Transverse colon (tissue), 4 donors: Measurements from ENCODE around the gene TAS1R3. TPM values are rescaled to one million over a fixed set of nuclear protein-coding genes. Genes with fewer than 3 reads are reported as not detected.

Source experiments
- DNase-seq: peaks from one replicate; pipeline ENCODE4 v3.0.0-alpha.2; 2019
- H3K27ac ChIP-seq, 4 donors: fragments of 200-600 bp; sonication (generic); 2 replicates each; pipeline ENCODE4 v1.5.1; 2016 to 2018; ENCODE audit warnings: inconsistent platforms in 4 of 4
- H3K27me3 ChIP-seq: fragments of 200-600 bp; sonication (generic); 2 replicates; pipeline ENCODE4 v1.5.1; 2017; ENCODE audit warnings: inconsistent platforms
- H3K36me3 ChIP-seq, 4 donors: fragments of 200-600 bp; sonication (generic); 2 replicates each; pipeline ENCODE4 v1.5.1; 2017 to 2019; ENCODE audit warnings: inconsistent platforms in 4 of 4
- H3K4me1 ChIP-seq, 4 donors: fragments of 200-600 bp; sonication (generic); 2 replicates each; pipeline ENCODE4 v1.5.1; 2017 to 2020; ENCODE audit warnings: inconsistent platforms in 4 of 4
- H3K4me3 ChIP-seq, 4 donors: fragments of 200-600 bp; sonication (generic); 1 replicate in 1 of 4; 2 replicates in 3 of 4; pipeline versions ENCODE4 v1.5.1 to v1.6.1; 2017 to 2019; ENCODE audit warnings: inconsistent platforms in 4 of 4
- H3K9me3 ChIP-seq, 2 donors: fragments of 200-600 bp; sonication (generic); 2 replicates each; pipeline ENCODE4 v1.5.1; 2017 to 2019; ENCODE audit warnings: inconsistent platforms in 2 of 2
- CTCF ChIP-seq, 5 experiments: fragments of 200-600 bp in 3 of 5; fragments of 450-650 bp in 2 of 5; sonication (generic) in 3 of 5; IDR thresholded peaks; 1 replicate in 2 of 5; 2 replicates in 3 of 5; pipeline ENCODE4 v1.5.1; 2016 to 2017; ENCODE audit warnings: antibody characterized with exemption in 5 of 5, inconsistent platforms in 3 of 5, mild to moderate bottlenecking in 2 of 5, moderate library complexity in 1 of 5
- EP300 ChIP-seq: sonication (generic); formaldehyde crosslinking; IDR thresholded peaks from one replicate; pipeline ENCODE4 v1.6.1; 2017; ENCODE audit warnings: antibody characterized with exemption, low read depth
- POLR2A ChIP-seq: fragments of 450-650 bp; IDR thresholded peaks from one replicate; pipeline ENCODE4 v1.6.1; 2016; ENCODE audit warnings: antibody characterized with exemption, mild to moderate bottlenecking, moderate library complexity
- POLR2AphosphoS5 ChIP-seq, 3 donors: sonication (generic); formaldehyde crosslinking; IDR thresholded peaks; one replicate each; pipeline ENCODE4 v1.6.1; 2016; ENCODE audit warnings: antibody characterized with exemption in 3 of 3
- WGBS, 2 donors: methylation state at CpG; one replicate each; pipeline ENCODE4 v1.1.5; 2018; ENCODE audit warnings: low coverage in 1 of 2; 5-methylcytosine and 5-hydroxymethylcytosine counted together
- in situ Hi-C, 4 donors: fragments of 200-750 bp; cut with MboI; loops; one replicate each; pipeline versions ENCODE4 v1.15.0 to v1.15.1; 2017; ENCODE audit warnings: low sequenced_read_pairs in 3 of 4, low pct_ligation_motif_present in 1 of 4, low pct_unique_long_range_greater_than_20kb in 1 of 4
- intact Hi-C: fragments of 100-400 bp; cut with DNase I; formaldehyde crosslinking; loops from one replicate; pipeline ENCODE4 v1.15.1; 2023; ENCODE audit warnings: low total_unique reads
- total RNA-seq, 4 donors: library from RNA; depleted of rRNA; stranded (reverse); fragments of >200 nt; gene quantifications; one replicate each; pipeline ENCODE4 v1.1.0, GENCODE V29; 2016

Gene TAS1R3
- total RNA-seq, 4 donors from 2014 or later, result 0.40 to 2.0 (median 1.9) TPM; not detected in 1

GRCh38 chr1:1324084-1324523 lies 7.0 kb upstream of the TAS1R3 start:
- Histone ChIP-seq H3K4me1 (peaks cover 24 to 31% (median 26%) of the 10 kb centered on the region in 4 donors), H3K36me3 (peaks cover 0 to 9% (median 0%) of the 10 kb centered on the region in 4 donors), H3K27ac (peak overlapping the region; percentile 90 to 98 (median 92)), H3K9me3 (no peaks in the 10 kb centered on the region), H3K27me3 (no peaks in the 10 kb centered on the region), H3K4me3 (peak overlapping the region; percentile 55 to 94 (median 88))
- no peak for DNase-seq
- in situ Hi-C loops (no loop called here), intact Hi-C loops (no loop called here)
- WGBS, 2 donors, result 2% methylated on average over 19 of the region's 41 CpGs; no CpG with 5 or more reads in 1 of the 2 donors
- TF ChIP-seq CTCF (IDR thresholded peaks at IDR 0.05) (no peak), EP300 (no peak), POLR2A (no peak), POLR2AphosphoS5 (IDR thresholded peaks at IDR 0.05) (no peak)

GRCh38 chr1:1324524-1325287 lies 6.4 kb upstream of the TAS1R3 start, which contains the start of the genes CPTP and INTS11:
Gene CPTP (plus strand): TSS chr1:1324802. CDS start chr1:1326911, 2,109 bp downstream.
Gene INTS11 (minus strand): TSS chr1:1324660. CDS start chr1:1324608, 52 bp downstream.
- TF ChIP-seq EP300, result no peak
- peak; percentile 87 for TF ChIP-seq POLR2A
- peak; percentile 84 to 94 (median 86) for TF ChIP-seq POLR2AphosphoS5 (IDR thresholded peaks at IDR 0.05)
- TF ChIP-seq CTCF (IDR thresholded peaks at IDR 0.05), result no peak
- no peaks in the 10 kb centered on the region for H3K9me3 ChIP-seq
- peak within 1 kb of the TSS; percentile 55 to 94 (median 88) for H3K4me3 ChIP-seq
- in situ Hi-C loops (no loop called here), intact Hi-C loops (no loop called here)
- no peaks in the 10 kb centered on the region for H3K27me3 ChIP-seq
- peak; percentile 97 for DNase-seq
- 0% methylated on average over 29 of the region's 84 CpGs; no CpG with 5 or more reads in 1 of the 2 donors for whole genome bisulfite sequencing, 2 donors
- peak within 1 kb of the TSS; percentile 90 to 98 (median 92) for H3K27ac ChIP-seq
- peaks cover 0 to 9% (median 0%) of the 10 kb centered on the region in 4 donors for H3K36me3 ChIP-seq
- H3K4me1 ChIP-seq, result peaks cover 24 to 31% (median 26%) of the 10 kb centered on the region in 4 donors

GRCh38 chr1:1325288-1326074 lies 5.6 kb upstream of the TAS1R3 start:
- H3K4me3 ChIP-seq, result peak overlapping the region; percentile 55 to 94 (median 88)
- TF ChIP-seq EP300 (no peak), CTCF (IDR thresholded peaks at IDR 0.05) (no peak), POLR2A (no peak), POLR2AphosphoS5 (IDR thresholded peaks at IDR 0.05) (no peak)
- peak; percentile 63 for DNase-seq
- 16 to 60% methylated on average over 1 to 15 of the region's 16 CpGs for WGBS, 2 donors
- peaks cover 24 to 31% (median 26%) of the 10 kb centered on the region in 4 donors for H3K4me1 ChIP-seq
- intact Hi-C loops (no loop called here), in situ Hi-C loops (no loop called here)
- no peaks in the 10 kb centered on the region for H3K9me3 ChIP-seq
- peaks cover 0 to 6% (median 0%) of the 10 kb centered on the region in 4 donors for H3K36me3 ChIP-seq
- H3K27ac ChIP-seq, result peak overlapping the region; percentile 90 to 98 (median 92)
- no peaks in the 10 kb centered on the region for H3K27me3 ChIP-seq
